Muscle of back (tissue), 11 donors: ENCODE measurements around the gene RFXANK. TPM values are rescaled to one million over a fixed set of nuclear protein-coding genes. Genes with fewer than 3 reads are reported as not detected.

Experiments
- DNase-seq, 3 donors: peaks; one replicate each; pipeline versions ENCODE4 v3.0.0 to v3.0.0-alpha.2; 2013
- polyA plus RNA-seq, 10 donors: library from polyadenylated mRNA; unstranded; fragments of 120-200 nt; gene quantifications; one replicate each; pipeline ENCODE4 v1.2.1, GENCODE V29; 2013; ENCODE audit not compliant: insufficient read length in 10 of 10

The RFXANK gene
- polyA plus RNA-seq, 10 donors = 46.6 to 71.4 (median 60.1) TPM

DNA sequence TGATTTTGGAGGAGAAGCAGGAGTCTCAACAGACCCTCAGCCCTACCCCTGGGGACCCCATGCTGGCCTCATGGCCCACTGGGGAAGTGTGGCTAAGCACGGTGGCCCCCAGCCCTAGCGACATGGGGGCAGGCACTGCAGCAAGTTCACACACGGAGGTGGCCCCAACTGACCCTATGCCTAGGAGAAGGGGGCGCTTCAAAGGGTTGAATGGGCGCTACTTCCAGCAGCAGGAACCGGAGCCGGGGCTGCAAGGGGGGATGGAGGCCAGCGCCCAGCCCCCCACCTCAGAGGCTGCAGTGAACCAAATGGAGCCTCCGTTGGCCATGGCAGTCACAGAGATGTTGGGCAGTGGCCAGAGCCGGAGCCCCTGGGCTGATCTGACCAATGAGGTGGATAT lies 34.6 kb downstream of the RFXANK start:
- DNase-seq = no peak

GRCh38 chr19:19227217-19227616 lies 35.2 kb downstream of the RFXANK start:
- no peak for DNase-seq

DNA sequence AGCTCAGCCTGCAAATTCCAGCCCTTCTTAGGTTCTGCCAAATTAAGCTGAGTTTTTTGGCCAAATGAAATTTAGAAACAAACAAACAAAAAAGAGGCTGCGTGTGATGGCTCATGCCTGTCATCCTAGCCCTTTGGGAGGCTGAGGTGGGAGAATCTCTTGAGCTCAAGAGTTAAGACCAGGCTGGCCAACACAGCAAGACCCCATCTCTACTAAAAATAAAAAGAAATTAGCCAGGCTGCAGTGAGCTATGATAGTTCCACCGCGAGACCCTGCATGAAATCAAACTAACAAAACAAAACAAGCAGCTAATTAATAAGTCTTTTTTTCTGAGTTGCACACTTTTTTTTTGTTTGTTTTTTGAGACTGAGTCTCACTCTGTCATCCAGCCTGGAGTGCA lies 37.6 kb downstream of the RFXANK start:
- no peak for DNase-seq

GRCh38 chr19:19230999-19231398 lies 38.9 kb downstream of the RFXANK start:
- DNase-seq = no peak

DNA sequence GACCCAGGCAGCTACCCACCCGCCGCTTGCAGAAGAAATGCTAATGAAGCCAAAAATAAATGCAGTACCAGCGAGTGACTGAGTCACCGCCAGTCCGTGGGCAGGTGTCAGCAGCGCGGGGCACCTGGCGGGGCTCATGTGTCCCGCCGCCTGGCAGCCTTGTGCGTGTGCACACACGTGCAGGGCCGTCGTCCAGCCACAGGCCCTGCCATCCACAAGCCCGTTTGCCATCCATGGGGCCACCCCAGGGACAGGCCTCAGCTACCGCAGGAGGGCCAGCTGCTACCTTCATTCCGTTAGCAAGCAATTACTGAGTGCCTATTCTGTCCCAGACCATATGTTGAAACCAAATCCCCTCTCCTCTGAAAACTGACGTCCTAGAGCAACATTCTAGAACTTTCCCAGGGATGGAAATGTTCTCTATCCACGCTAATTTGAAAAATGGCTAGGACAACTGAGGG lies 40.2 kb downstream of the RFXANK start:
- peak; percentile 15 to 40 (median 21) for DNase-seq

DNA sequence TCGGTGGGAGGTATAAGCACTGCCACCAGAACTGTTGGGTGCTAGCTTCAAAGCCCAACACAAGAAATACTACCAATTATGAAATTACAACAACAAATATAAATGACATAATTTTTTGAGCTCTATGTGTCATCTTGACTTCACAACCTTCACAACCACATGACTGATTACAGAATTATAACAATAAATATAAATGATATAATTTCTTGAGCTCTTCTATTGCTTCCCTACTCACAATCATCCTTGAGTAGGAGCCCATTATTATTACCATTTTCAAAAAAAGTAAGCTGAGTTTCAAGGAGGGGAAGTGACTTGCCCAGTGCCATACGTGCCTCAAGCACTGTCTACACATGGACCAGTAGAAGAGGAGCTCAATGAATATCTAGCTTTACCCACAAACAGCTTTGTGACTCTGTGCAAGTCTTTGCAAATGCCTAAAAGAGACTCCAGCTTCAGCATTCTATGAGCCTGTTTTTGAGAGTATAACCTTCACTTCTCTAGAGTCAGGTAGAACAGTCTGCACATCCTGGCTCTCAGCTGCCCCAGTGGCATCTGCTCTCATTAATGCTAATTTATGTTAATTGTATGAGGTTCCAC lies 42.3 kb downstream of the RFXANK start:
- DNase-seq = no peak

- DNase-seq = no peak
These were observed 44.1 kb downstream of the RFXANK start for GRCh38 chr19:19236173-19236572.

DNA sequence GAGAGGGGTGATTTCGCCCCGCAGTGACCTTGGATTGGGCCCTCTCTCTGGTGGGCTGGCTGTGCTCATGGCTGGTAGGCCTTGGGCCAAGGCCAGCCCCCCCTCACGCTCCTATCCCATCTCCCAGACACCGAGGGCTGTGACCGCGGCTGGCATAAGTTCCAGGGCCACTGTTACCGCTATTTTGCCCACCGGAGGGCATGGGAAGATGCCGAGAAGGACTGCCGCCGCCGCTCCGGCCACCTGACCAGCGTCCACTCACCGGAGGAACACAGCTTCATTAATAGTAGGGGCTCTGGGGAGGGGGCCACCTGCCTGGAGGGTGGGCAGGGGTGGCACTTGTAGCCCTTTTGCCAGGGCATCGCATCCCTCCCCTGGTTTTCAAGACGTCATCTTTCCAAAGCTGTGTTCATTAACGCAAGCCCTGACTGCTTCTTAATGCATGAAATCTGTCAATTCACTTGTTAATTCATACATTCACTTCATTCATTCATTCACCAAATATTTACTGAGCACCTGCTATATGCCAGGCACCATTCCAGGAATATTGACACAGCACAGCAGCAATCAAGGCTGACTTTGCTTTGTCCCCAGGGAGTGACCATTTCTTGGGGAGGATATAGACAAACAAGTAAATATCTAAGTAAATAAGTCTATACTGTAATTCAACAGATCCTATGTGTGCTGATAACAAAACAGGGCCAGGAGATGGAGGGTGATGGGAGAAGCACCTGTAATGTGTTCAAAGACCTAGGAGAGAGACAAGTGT lies 46.3 kb downstream of the RFXANK start:
- DNase-seq = no peak

DNA sequence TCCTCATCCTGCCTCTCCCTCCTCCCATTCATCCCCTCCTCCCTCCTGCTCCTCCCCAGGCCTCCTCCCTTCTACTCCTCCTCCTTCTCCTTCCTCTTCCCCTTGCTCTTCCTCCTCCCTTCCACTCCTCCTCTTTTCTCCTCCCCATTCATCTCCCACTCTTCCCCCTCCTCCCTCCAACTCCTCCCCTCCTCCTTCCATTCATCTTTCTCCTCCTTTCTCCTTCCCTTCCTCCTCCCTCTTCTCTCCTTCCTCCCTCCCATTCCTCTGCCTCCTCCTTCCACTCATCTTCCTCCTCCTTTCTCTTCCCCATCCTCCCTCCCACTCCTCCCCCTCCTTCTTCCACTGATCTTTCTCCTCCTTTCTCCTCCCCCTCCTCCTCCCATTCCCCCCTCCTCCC lies 47.6 kb downstream of the RFXANK start:
- no peak for DNase-seq

DNA sequence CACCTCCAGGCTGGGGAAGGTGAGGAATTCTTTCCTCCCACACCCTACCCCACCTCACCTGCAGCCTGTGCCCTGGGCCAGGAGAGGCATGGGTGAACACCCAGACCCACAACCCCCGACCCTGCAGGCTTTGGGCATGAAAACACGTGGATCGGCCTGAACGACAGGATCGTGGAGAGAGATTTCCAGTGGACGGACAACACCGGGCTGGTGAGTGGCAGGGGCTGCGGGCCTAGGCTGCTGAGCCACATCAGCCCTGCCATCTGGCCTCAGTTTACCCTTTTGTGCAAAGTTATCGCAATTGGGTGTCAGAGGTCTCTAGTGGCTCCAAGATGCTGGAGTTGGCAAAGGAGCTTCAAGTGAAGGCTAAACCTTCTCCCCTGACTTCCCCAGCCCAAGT lies 48.4 kb downstream of the RFXANK start:
- DNase-seq = no peak

DNA sequence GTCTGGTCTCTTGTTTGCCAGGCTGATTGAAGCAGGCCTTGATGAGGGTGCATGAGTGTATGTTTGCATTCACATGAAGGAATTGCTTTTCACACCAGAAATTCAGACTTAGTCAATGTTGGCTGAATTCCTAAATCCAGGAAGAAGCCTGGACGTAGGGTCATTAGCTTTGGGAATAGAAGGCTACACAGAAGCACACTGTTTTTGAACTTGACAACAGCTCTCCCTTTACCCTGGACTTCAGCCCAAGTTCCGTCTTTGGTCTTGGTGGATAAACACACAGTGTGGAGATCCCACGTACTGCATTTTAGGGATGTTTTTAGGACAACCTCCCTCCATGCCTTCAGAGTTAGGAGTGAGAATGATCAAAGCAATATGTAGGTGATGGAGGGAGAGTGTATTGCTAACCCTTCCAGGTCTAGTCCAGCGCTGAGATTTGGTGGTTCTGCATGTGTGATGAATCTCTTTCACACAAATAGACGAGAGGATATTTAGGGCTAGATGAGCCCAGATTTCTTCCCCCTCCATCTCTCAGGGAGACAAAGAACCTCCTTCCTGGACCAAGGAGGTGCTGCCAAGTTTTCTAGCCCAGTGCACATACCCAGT lies 58.2 kb downstream of the RFXANK start:
- DNase-seq = no peak

Other genes with a start within 250 kb of the RFXANK start
- 10 to 100 TPM; 45.5 to 96.1 (median 58.4) TPM for gene SUGP2, start 158.7 kb upstream of the RFXANK start, polyA plus RNA-seq
- 10 to 100 TPM; 20.5 to 33.1 (median 29.5) TPM for gene ARMC6, start 158.7 kb upstream of the RFXANK start, polyA plus RNA-seq
- gene SLC25A42, start 128.3 kb upstream of the RFXANK start, polyA plus RNA-seq = 10 to 100 TPM in 2 of 10 donors, 1 to 10 TPM in 8; 7.5 to 10.7 (median 9.3) TPM
- gene TMEM161A, start 53.8 kb upstream of the RFXANK start, polyA plus RNA-seq = 10 to 100 TPM; 16.8 to 26.9 (median 21.5) TPM
- gene MEF2B, start 22.0 kb upstream of the RFXANK start, polyA plus RNA-seq = 1 to 10 TPM in 7 of 10 donors, under 1 TPM in 3; 0.71 to 2.3 (median 1.2) TPM
- 10 to 100 TPM in 7 of 10 donors, 1 to 10 TPM in 3; 9.0 to 13.7 (median 10.9) TPM for gene BORCS8, start 106 bp upstream of the RFXANK start, polyA plus RNA-seq
- gene NR2C2AP, start 11.2 kb downstream of the RFXANK start, polyA plus RNA-seq = 10 to 100 TPM in 5 of 10 donors, 1 to 10 TPM in 5; 7.3 to 14.6 (median 10.4) TPM
- under 1 TPM; 0.04 to 0.84 (median 0.10) TPM for gene NCAN, start 19.7 kb downstream of the RFXANK start, polyA plus RNA-seq
- 1 to 10 TPM; 1.5 to 4.1 (median 2.0) TPM for gene TM6SF2, start 81.0 kb downstream of the RFXANK start, polyA plus RNA-seq
- gene SUGP1, start 128.3 kb downstream of the RFXANK start, polyA plus RNA-seq = 10 to 100 TPM; 29.4 to 39.8 (median 33.2) TPM
- gene MAU2, start 128.6 kb downstream of the RFXANK start, polyA plus RNA-seq = 10 to 100 TPM; 29.4 to 59.3 (median 37.9) TPM
- gene GATAD2A, start 213.4 kb downstream of the RFXANK start, polyA plus RNA-seq = 10 to 100 TPM; 44.1 to 57.1 (median 47.3) TPM